ENCODE data around the gene FGD4. TPM values are rescaled to one million over a fixed set of nuclear protein-coding genes. Genes with fewer than 3 reads are reported as not detected.

FGD4 gene
- total RNA-seq, 1 donor from 2014 or later = 11.0 TPM

DNA sequence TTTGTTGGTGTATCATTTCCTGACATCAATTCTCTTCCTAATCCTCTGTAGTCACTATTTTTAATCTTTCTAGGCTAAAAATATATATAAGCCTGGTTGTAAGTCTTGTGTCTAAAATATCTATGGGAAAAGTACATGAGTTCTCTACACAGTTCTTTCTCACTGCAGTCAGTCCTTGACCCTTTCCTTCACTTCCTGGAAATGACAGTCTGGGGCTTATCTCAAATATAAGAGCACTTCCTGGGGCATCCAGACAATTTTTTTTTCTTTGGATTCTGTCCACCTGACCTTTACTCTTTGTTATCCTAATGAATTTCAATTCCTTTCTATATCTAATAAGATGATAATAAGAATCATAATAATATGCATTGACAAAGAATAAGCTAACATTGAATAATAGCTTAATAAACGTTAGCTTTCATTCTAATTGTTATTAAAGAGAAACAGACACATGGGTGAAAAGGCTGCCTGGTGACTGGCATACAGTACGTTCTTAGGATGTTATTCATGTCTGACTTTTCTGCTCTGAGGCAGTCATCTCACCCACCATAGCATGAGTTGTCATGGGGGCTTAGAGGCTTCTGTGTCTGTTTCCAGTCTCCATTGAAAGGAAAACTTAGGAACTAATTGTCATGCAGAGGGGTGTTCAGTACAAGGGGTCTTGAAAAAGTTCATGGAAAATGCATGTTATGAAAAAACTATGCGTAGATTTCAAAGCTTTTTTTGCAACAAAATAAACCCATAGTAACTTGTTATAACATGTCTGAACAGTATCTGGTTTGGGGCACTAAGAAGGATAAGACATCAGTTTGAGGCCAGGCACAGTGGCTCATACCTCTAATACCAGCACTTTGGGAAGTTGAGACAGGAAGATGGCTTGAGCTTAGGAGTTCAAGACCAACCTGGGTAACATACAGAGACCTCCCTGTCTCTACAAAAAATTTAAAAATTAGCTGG lies 213.6 kb downstream of the FGD4 start:
- Histone ChIP-seq H3K27me3 (ENCODE audit: control insufficient read depth, insufficient read depth, low read length) (no peaks in the 10 kb centered on the region), H3K4me3 (ENCODE audit: low read depth, low read length) (no peak overlapping the region), H3K36me3 (ENCODE audit: control insufficient read depth, insufficient read depth, low read length) (no peaks in the 10 kb centered on the region)
- no peak for DNase-seq (ENCODE audit: low read depth)
- TF ChIP-seq, protein P1, sequence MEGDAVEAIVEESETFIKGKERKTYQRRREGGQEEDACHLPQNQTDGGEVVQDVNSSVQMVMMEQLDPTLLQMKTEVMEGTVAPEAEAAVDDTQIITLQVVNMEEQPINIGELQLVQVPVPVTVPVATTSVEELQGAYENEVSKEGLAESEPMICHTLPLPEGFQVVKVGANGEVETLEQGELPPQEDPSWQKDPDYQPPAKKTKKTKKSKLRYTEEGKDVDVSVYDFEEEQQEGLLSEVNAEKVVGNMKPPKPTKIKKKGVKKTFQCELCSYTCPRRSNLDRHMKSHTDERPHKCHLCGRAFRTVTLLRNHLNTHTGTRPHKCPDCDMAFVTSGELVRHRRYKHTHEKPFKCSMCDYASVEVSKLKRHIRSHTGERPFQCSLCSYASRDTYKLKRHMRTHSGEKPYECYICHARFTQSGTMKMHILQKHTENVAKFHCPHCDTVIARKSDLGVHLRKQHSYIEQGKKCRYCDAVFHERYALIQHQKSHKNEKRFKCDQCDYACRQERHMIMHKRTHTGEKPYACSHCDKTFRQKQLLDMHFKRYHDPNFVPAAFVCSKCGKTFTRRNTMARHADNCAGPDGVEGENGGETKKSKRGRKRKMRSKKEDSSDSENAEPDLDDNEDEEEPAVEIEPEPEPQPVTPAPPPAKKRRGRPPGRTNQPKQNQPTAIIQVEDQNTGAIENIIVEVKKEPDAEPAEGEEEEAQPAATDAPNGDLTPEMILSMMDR (IDR thresholded peaks at IDR 0.05; ENCODE audit: insufficient read depth, low read length, poor library complexity, severe bottlenecking) = no peak

DNA sequence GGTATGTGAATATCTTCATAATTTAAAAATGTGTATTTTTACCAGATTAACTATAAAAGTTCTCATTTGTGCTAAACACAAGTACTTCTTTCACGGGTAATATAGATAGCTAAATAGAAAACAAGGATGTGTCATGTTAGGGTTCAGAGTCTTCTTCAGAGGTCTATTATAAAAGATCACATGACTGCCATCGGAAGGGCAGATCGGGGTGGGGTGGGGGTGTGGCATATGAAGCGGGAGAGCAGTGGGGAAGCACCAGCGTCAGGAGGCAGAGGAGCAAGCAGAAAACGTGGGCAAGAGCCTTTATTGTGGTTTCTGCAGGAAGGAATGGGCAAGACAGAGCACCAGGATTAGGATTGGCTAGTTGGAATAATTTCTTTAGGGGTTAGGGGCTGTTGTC lies 216.1 kb downstream of the FGD4 start:
- Histone ChIP-seq H3K4me3 (ENCODE audit: low read depth, low read length) (no peak overlapping the region), H3K27me3 (ENCODE audit: control insufficient read depth, insufficient read depth, low read length) (no peaks in the 10 kb centered on the region), H3K36me3 (ENCODE audit: control insufficient read depth, insufficient read depth, low read length) (no peaks in the 10 kb centered on the region)
- no peak for DNase-seq (ENCODE audit: low read depth)
- TF ChIP-seq, protein P1 (IDR thresholded peaks at IDR 0.05; ENCODE audit: insufficient read depth, low read length, poor library complexity, severe bottlenecking) = no peak

- no peak for DNase-seq (ENCODE audit: low read depth)
- TF ChIP-seq, protein P1 (IDR thresholded peaks at IDR 0.05; ENCODE audit: insufficient read depth, low read length, poor library complexity, severe bottlenecking) = no peak
- Histone ChIP-seq H3K4me3 (ENCODE audit: low read depth, low read length) (no peak overlapping the region), H3K27me3 (ENCODE audit: control insufficient read depth, insufficient read depth, low read length) (no peaks in the 10 kb centered on the region), H3K36me3 (ENCODE audit: control insufficient read depth, insufficient read depth, low read length) (no peaks in the 10 kb centered on the region)
These were observed 218.2 kb downstream of the FGD4 start for GRCh38 chr12:32617534-32617933.

DNA sequence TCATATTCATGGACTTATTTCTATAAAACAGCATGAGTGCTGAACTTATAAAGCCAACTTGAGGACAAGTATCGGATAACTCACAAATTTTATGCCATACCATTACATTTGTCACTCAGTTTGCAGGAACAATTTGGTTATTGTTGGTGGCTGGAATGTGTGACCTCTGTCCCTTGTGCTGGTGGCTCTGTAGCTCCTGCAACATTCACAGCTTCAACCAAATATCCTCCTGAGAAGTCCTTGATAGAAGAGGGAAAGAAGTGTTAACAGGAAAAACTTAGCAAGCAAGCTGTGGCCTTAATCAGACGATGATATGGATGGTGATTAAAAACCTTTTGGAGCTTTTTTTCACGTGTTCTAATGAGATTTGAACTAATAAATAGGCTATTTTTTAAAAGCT lies 218.8 kb downstream of the FGD4 start:
- Histone ChIP-seq H3K4me3 (ENCODE audit: low read depth, low read length) (no peak overlapping the region), H3K27me3 (ENCODE audit: control insufficient read depth, insufficient read depth, low read length) (no peaks in the 10 kb centered on the region), H3K36me3 (ENCODE audit: control insufficient read depth, insufficient read depth, low read length) (no peaks in the 10 kb centered on the region)
- TF ChIP-seq, protein P1 (IDR thresholded peaks at IDR 0.05; ENCODE audit: insufficient read depth, low read length, poor library complexity, severe bottlenecking) = no peak
- DNase-seq (ENCODE audit: low read depth) = no peak

DNA sequence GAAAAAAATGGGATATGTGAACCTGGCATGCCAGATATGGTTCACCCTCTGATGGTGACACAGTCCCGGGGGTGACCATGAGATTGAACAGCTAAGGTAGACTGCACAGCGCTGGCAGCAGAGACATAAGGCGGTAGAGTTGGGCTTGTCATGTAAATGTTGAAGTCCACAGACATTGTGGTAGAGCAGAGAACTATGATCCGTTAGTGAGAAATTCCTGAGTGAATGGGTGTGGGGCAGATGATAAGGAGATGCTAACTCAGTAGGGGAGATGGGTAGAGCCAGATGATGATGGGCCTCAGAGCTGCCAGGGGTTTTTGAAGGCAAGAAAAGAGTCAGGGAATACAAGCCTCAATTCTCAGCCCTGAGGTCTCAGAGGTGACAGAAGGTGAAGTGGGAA lies 228.6 kb downstream of the FGD4 start:
- Histone ChIP-seq H3K36me3 (ENCODE audit: control insufficient read depth, insufficient read depth, low read length) (no peaks in the 10 kb centered on the region), H3K27me3 (ENCODE audit: control insufficient read depth, insufficient read depth, low read length) (no peaks in the 10 kb centered on the region), H3K4me3 (ENCODE audit: low read depth, low read length) (no peak overlapping the region)
- DNase-seq (ENCODE audit: low read depth) = no peak
- TF ChIP-seq, protein P1 (IDR thresholded peaks at IDR 0.05; ENCODE audit: insufficient read depth, low read length, poor library complexity, severe bottlenecking) = no peak

All from kidney epithelial cell (primary cell).